HK-2 (cell line): ENCODE results near the gene ALDH3B1.

Experiments used
- DNase-seq: peaks from one replicate; pipeline ENCODE4 v3.0.0-alpha.2; 2018; ENCODE audit not compliant: unreplicated experiment

The ALDH3B1 gene

DNA sequence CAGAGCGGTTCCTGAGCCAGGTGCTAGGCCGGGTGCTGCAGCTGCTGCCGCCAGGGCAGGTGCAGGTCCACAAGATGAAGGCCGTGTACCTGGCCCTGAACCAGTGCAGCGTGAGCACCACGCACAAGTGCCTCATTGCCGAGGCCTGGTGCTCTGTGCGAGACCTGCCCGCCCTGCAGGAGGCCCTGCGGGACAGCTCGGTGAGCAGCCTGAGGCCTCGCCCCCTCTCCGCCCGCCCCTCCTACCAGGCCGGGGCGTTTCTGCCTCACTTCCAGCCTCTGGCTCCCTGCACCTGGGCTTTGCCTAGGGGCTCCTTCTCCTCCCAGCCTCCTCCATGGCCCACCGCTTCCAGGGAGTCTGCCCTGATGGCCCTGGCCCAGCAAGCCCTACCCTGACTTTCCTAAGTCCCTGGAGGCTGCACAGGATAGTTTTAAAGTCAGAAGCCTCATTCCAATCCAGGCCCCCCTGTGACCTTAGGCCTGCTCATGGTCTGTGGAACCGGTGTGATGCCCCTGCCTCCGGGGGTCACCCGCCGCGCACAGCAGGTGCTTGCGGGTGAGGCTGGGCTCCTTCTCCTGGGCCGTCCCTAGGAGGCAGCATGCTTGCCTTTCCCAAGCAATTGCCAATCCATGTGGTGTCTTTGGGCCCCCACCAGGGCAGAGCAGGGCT is 34.2 kb downstream of the ALDH3B1 start:
- DNase-seq, result no peak

- no peak for DNase-seq
These were observed 34.8 kb downstream of the ALDH3B1 start for GRCh38 chr11:68044898-68045351.

- no peak for DNase-seq
These were observed 37.5 kb downstream of the ALDH3B1 start for GRCh38 chr11:68047437-68048290.

- DNase-seq, result no peak
These were observed 38.8 kb downstream of the ALDH3B1 start for GRCh38 chr11:68048681-68049508.

- DNase-seq, result no peak
These were observed 39.6 kb downstream of the ALDH3B1 start for GRCh38 chr11:68049509-68050370.

DNA sequence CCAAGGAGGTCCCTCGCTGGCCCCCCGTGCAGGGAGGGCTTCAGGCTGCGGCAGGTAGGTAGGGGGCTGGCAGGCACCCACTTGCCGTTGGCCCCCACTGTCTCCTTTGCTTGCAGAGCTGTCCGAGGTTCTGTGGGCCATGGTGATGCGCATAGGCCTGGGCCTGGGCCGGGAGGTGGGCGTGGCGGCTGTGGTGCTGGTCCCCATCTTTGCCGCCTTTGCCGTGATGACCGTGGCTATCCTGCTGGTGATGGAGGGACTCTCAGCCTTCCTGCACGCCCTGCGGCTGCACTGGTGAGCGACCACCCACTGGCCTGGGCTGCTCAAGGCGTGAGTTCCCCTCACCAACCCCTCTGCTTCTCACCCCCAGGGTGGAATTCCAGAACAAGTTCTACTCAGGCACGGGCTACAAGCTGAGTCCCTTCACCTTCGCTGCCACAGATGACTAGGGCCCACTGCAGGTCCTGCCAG is 40.3 kb downstream of the ALDH3B1 start:
- no peak for DNase-seq

DNA sequence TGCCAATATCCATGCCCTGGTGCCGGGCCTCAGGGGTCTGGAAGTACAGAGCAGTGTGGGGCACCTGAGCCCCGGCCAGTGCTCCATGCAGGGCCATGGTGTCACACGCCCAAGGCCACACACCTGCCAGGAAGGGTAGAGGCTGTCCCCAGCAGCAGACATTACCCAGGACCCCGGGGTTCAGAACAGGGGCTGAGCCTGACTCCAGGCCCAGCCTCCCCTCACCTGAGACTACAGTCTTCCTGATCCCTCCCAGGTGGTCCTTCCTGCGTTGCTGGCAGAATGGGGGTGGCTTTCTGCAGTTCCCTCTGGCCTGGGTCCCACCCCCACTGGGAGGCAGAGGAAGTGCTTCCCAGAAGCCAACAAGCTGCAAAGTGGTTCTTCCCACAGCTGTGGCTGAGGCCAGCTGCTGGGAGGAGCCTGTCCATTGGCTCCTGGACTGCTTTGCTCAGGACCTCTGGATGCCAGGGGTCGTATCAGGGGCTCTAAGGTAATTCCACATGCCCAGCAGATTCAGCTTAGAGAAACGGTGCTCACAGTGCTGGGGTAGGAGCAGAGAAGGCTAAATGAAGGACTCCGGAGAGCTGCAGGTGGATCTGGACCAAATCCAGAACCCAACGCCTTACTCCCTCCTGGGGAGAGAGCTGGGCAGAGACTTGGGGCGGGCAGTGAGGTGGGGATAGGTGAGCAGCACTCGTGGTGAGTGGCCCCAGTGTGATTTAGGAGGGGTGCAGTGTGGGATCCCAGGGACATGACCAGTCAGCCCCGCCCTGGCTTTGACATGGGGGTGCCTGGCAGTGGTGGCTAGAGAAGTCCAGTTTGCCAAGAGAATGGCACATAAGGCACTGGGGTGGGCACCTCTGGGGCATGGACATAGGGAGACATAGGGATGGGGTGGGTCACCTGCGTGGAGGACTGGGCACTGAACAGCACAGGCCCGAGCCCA is 41.3 kb downstream of the ALDH3B1 start:
- DNase-seq, result no peak

DNA sequence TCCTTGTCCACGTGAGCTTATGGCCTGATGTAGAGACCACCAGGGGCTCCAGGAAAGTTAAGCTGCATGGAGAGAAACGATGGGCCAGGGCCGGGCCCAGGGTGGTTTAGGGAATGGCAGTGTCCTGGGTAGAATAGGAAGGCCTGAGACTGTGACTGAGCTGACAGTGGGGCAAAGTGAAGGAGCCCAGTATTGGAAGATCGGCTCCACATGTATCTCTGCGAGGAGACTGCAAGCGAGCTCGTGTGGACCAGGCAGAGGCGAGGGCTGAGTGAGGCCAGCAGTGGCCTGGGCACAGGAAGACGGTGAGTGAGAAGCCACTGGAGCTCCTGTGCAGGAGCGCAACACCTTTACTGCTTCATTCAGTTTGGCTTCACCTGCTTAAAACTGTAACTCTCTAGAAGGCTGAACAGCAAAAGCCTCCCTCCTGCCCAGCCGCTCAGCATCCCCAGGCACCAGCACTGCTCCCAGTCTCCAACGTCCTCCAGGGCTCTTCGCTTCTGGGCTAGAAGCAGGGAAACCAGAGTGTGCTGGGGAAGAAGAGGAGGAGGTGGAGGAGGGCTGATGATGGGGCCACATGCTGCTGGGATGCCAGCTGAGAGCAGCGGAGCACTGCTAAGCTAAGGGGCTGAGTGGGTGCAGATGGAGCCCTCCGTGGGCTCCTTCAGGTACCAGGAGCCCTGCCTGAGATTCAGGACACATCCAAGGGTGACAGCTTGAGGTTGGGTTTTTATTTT is 42.2 kb downstream of the ALDH3B1 start:
- DNase-seq, result no peak

DNA sequence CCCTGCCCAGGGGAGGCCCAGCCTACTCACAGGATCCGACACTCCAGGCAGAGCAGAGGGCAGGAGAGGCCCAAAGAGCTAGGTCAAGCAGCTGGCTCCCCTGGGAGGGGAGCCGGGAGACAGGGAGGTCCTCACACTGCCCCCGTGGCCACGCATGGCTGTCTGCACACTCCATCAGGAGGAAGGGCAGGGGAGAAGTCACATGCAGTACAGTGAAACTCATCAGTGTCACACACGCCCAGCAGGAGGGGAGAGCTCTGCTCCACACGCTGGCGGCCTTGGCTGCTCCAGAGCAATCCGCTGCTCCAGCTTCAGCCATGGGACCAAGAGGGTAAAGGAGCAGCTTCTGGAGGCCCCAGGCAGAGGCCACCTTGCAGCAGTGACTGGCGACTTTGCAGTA is 43.0 kb downstream of the ALDH3B1 start:
- DNase-seq, result no peak

- no peak for DNase-seq
These were observed 44.1 kb downstream of the ALDH3B1 start for GRCh38 chr11:68053981-68054812.

GRCh38 chr11:68056317-68057285 is 46.5 kb downstream of the ALDH3B1 start:
- DNase-seq, result no peak

- no peak for DNase-seq
These were observed 47.7 kb downstream of the ALDH3B1 start for GRCh38 chr11:68057807-68058206.

GRCh38 chr11:68061508-68061907 is 51.4 kb downstream of the ALDH3B1 start:
- no peak for DNase-seq

- DNase-seq, result no peak
These were observed 54.8 kb downstream of the ALDH3B1 start for GRCh38 chr11:68064926-68065325.

DNA sequence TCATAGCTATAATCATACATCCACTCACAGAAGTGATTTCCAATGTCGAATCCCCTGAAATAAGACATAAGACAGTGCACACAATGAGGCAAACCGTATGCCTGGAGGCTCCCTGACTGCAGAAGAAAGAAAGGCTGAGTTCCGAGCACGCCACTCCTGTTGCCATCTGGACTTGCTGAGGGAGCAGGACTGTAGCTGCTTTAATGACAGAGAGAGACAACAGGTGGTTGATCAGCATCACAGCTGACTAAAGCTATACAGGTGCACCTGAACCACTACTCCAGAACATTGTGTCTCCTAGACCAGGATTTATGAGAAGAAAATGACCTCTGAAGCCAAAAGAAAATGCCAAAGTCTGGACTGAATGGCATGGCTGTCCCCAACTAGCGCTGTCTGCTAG is 55.7 kb downstream of the ALDH3B1 start:
- DNase-seq, result no peak

DNA sequence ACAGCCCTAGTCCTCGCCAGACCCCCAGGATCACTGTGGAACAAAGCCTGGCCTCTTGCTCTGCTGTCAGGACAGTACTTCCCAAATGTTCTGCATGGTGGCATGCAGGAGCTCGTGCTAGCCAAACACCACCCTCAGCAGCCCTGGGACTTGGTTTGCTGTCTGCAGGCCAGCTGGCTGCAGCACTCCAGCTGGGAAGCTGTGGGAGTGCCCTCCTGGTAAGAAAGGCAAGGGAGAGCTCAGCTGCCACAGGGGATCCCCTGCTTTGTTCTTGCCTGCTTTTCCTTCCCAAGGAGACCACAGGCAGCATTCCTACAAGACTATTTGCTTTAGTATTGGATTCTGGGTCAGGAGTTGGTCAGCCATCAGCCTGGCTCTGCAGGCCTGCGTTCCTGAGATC is 56.6 kb downstream of the ALDH3B1 start:
- no peak for DNase-seq

DNA sequence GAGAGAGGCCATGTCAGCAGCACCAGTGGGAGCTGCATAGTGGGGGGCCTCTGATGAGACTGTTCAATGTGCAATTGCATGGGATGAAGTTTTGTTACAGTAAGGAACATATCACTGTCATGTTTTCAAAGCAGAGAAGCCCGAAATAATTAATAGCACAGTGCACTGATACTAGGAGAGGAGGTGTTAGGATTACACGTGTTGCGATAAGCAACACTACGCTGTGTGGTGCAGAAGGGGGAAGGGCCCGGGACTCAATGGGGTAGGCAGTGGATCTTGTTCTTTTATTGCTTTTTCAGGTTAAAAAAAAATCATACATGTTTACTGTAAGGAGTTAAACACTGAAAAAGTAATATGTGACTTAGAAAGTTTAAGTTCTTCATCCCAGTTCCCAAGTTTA is 57.9 kb downstream of the ALDH3B1 start:
- no peak for DNase-seq
